Cardiac muscle cell (in vitro differentiated cells and primary cell): ENCODE measurements around the gene ANKRD13A. TPM values are rescaled to one million over a fixed set of nuclear protein-coding genes. Genes with fewer than 3 reads are reported as not detected.
"Not testable (repeated sequence)": the region's sequence is repeated elsewhere in the genome, so short reads cannot be mapped to it uniquely, and the experiment has no call there.

ENCODE experiments used
- DNase-seq, 2 donors: peaks; one replicate each; pipeline versions ENCODE4 v3.0.0 to v3.0.0-alpha.2; 2010 to 2017; ENCODE audit warnings: low read depth in 1 of 2, low spot score in 1 of 2
- H3K27ac ChIP-seq: fragments of 200-600 bp; sonication (generic); 2 replicates; pipeline ENCODE4 v1.5.1; 2016
- H3K27me3 ChIP-seq: fragments of 200-600 bp; sonication (generic); 2 replicates; pipeline ENCODE4 v1.6.0; 2016; ENCODE audit warnings: control low read depth
- H3K36me3 ChIP-seq: fragments of 200-600 bp; sonication (generic); 2 replicates; pipeline ENCODE4 v1.5.1; 2016; ENCODE audit warnings: control low read depth
- H3K4me1 ChIP-seq: fragments of 200-600 bp; sonication (generic); 2 replicates; pipeline ENCODE4 v1.8.1; 2017; ENCODE audit warnings: low read depth, mild to moderate bottlenecking, mixed run types
- H3K4me3 ChIP-seq: fragments of 200-600 bp; sonication (generic); 2 replicates; pipeline ENCODE4 v1.5.1; 2016; ENCODE audit warnings: mild to moderate bottlenecking
- H3K9me3 ChIP-seq: fragments of 200-600 bp; sonication (generic); 2 replicates; pipeline ENCODE4 v1.5.1; 2017; ENCODE audit warnings: low read depth, mild to moderate bottlenecking, control low read depth
- CTCF ChIP-seq: IDR thresholded peaks from 2 replicates; pipeline ENCODE4 v1.5.1; 2012; ENCODE audit warnings: low read depth, mild to moderate bottlenecking, low read length
- polyA plus RNA-seq: library from polyadenylated mRNA; unstranded; fragments of >200 nt; fragmentation: Nextera tagmentation; extraction: Ambion mirVana; gene quantifications from 2 replicates; pipeline ENCODE4 v1.2.1, GENCODE V29; 2016
- total RNA-seq: library from RNA; depleted of rRNA; stranded (reverse); fragments of >200 nt; gene quantifications from 2 replicates; pipeline ENCODE4 v1.2.3, GENCODE V29; 2016

ANKRD13A gene
- total and polyA plus RNA-seq, 2 experiments from 2014 or later = 26.9 to 77.2 TPM

- H3K27me3 ChIP-seq = no peaks in the 10 kb centered on the region
- no peak for DNase-seq
Observed at GRCh38 chr12:110080410-110080809, 81.2 kb downstream of the ANKRD13A start.

GRCh38 chr12:110084314-110085015, 85.2 kb downstream of the ANKRD13A start:
- DNase-seq = no peak
- Histone ChIP-seq H3K4me3 (no peak overlapping the region), H3K27me3 (no peaks in the 10 kb centered on the region), H3K36me3 (no peaks in the 10 kb centered on the region), H3K4me1 (peaks cover 4% of the 10 kb centered on the region), H3K9me3 (no peaks in the 10 kb centered on the region), H3K27ac (no peak overlapping the region)
- TF ChIP-seq CTCF = no peak

More at GRCh38 chr12:110080410-110080809, 81.2 kb downstream of the ANKRD13A start:
- no peaks in the 10 kb centered on the region for H3K9me3 ChIP-seq
- peaks cover 8% of the 10 kb centered on the region for H3K4me1 ChIP-seq
- H3K27ac ChIP-seq = no peak overlapping the region
- no peak for TF ChIP-seq CTCF
- no peaks in the 10 kb centered on the region for H3K36me3 ChIP-seq
- no peak overlapping the region for H3K4me3 ChIP-seq

- DNase-seq, H3K27ac ChIP-seq, H3K27me3 ChIP-seq, H3K4me3 ChIP-seq, H3K4me1 ChIP-seq, H3K36me3 ChIP-seq, H3K9me3 ChIP-seq: not testable (repeated sequence)
Observed at GRCh38 chr12:110088216-110088615, 89.0 kb downstream of the ANKRD13A start.

GRCh38 chr12:110088936-110089335, 89.7 kb downstream of the ANKRD13A start:
- H3K4me1 ChIP-seq = no peaks in the 10 kb centered on the region
- H3K9me3 ChIP-seq = no peaks in the 10 kb centered on the region
- no peak for TF ChIP-seq CTCF
- DNase-seq = no peak
- no peak overlapping the region for H3K27ac ChIP-seq
- no peak overlapping the region for H3K4me3 ChIP-seq
- no peaks in the 10 kb centered on the region for H3K36me3 ChIP-seq
- no peaks in the 10 kb centered on the region for H3K27me3 ChIP-seq

Other genes with a start within 250 kb of the ANKRD13A start
- gene TRPV4, start 166.0 kb upstream of the ANKRD13A start, total RNA-seq = 1.2 and 4.1 TPM in 2 replicates
- gene TRPV4, start 166.0 kb upstream of the ANKRD13A start, polyA plus RNA-seq = 2.4 and 6.4 TPM in 2 replicates
- 20.5 and 42.5 TPM in 2 replicates for gene GLTP, start 118.9 kb upstream of the ANKRD13A start, total RNA-seq
- gene GLTP, start 118.9 kb upstream of the ANKRD13A start, polyA plus RNA-seq = 24.9 and 25.0 TPM in 2 replicates
- gene TCHP, start 99.2 kb upstream of the ANKRD13A start, total RNA-seq = 23.7 and 26.6 TPM in 2 replicates
- gene TCHP, start 99.2 kb upstream of the ANKRD13A start, polyA plus RNA-seq = 15.1 and 21.5 TPM in 2 replicates
- 24.3 and 25.7 TPM in 2 replicates for gene GIT2, start 3.1 kb upstream of the ANKRD13A start, total RNA-seq
- 23.3 and 34.7 TPM in 2 replicates for gene GIT2, start 3.1 kb upstream of the ANKRD13A start, polyA plus RNA-seq
- 24.8 and 25.0 TPM in 2 replicates for gene C12orf76, start 49.1 kb downstream of the ANKRD13A start, total RNA-seq
- 14.9 and 19.8 TPM in 2 replicates for gene C12orf76, start 49.1 kb downstream of the ANKRD13A start, polyA plus RNA-seq
- gene IFT81, start 124.9 kb downstream of the ANKRD13A start, total RNA-seq = 19.9 and 30.0 TPM in 2 replicates
- gene IFT81, start 124.9 kb downstream of the ANKRD13A start, polyA plus RNA-seq = 42.6 and 44.8 TPM in 2 replicates